ENCODE data around the gene DNAH17.

GRCh38 chr17:78581304-78581703 lies 4.1 kb upstream of the DNAH17 start:
- TF ChIP-seq ELF1 (IDR thresholded peaks at IDR 0.05) (no peak), RFX5 (IDR thresholded peaks at IDR 0.05; ENCODE audit: low read length) (no peak), MAX (IDR thresholded peaks at IDR 0.05; ENCODE audit: low read depth) (no peak)
- TF ChIP-seq, protein P1, sequence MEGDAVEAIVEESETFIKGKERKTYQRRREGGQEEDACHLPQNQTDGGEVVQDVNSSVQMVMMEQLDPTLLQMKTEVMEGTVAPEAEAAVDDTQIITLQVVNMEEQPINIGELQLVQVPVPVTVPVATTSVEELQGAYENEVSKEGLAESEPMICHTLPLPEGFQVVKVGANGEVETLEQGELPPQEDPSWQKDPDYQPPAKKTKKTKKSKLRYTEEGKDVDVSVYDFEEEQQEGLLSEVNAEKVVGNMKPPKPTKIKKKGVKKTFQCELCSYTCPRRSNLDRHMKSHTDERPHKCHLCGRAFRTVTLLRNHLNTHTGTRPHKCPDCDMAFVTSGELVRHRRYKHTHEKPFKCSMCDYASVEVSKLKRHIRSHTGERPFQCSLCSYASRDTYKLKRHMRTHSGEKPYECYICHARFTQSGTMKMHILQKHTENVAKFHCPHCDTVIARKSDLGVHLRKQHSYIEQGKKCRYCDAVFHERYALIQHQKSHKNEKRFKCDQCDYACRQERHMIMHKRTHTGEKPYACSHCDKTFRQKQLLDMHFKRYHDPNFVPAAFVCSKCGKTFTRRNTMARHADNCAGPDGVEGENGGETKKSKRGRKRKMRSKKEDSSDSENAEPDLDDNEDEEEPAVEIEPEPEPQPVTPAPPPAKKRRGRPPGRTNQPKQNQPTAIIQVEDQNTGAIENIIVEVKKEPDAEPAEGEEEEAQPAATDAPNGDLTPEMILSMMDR (IDR thresholded peaks at IDR 0.05), result no peak
- TF ChIP-seq, protein P2, sequence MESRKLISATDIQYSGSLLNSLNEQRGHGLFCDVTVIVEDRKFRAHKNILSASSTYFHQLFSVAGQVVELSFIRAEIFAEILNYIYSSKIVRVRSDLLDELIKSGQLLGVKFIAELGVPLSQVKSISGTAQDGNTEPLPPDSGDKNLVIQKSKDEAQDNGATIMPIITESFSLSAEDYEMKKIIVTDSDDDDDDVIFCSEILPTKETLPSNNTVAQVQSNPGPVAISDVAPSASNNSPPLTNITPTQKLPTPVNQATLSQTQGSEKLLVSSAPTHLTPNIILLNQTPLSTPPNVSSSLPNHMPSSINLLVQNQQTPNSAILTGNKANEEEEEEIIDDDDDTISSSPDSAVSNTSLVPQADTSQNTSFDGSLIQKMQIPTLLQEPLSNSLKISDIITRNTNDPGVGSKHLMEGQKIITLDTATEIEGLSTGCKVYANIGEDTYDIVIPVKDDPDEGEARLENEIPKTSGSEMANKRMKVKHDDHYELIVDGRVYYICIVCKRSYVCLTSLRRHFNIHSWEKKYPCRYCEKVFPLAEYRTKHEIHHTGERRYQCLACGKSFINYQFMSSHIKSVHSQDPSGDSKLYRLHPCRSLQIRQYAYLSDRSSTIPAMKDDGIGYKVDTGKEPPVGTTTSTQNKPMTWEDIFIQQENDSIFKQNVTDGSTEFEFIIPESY (IDR thresholded peaks at IDR 0.05; ENCODE audit: borderline replicate concordance, low read depth), result no peak

Data from SK-N-SH (cell line).